Measurements from ENCODE around the gene PTTG1IP.

The PTTG1IP gene

GRCh38 chr21:44907966-44908895 lies 34.7 kb upstream of the PTTG1IP start:
- no peak overlapping the region for H3K4me3 ChIP-seq (ENCODE audit: low read depth, low read length)
- no peak for TF ChIP-seq CTCF (IDR thresholded peaks at IDR 0.05; ENCODE audit: insufficient read depth, low read depth, low read length, missing control alignments)
- no peak for DNase-seq (ENCODE audit: low read depth)

GRCh38 chr21:44907225-44907965 lies 33.9 kb upstream of the PTTG1IP start:
- no peak overlapping the region for H3K4me3 ChIP-seq (ENCODE audit: low read depth, low read length)
- no peak for DNase-seq (ENCODE audit: low read depth)
- TF ChIP-seq CTCF (IDR thresholded peaks at IDR 0.05; ENCODE audit: insufficient read depth, low read depth, low read length, missing control alignments) = no peak

- TF ChIP-seq CTCF (IDR thresholded peaks at IDR 0.05; ENCODE audit: insufficient read depth, low read depth, low read length, missing control alignments) = no peak
- DNase-seq (ENCODE audit: low read depth) = no peak
- H3K4me3 ChIP-seq (ENCODE audit: low read depth, low read length) = no peak overlapping the region
Measured at GRCh38 chr21:44905728-44906090, 32.2 kb upstream of the PTTG1IP start.

GRCh38 chr21:44905016-44905727 lies 31.7 kb upstream of the PTTG1IP start:
- no peak overlapping the region for H3K4me3 ChIP-seq (ENCODE audit: low read depth, low read length)
- DNase-seq (ENCODE audit: low read depth) = no peak
- TF ChIP-seq CTCF (IDR thresholded peaks at IDR 0.05; ENCODE audit: insufficient read depth, low read depth, low read length, missing control alignments) = no peak

- no peak overlapping the region for H3K4me3 ChIP-seq (ENCODE audit: low read depth, low read length)
- DNase-seq (ENCODE audit: low read depth) = no peak
- no peak for TF ChIP-seq CTCF (IDR thresholded peaks at IDR 0.05; ENCODE audit: insufficient read depth, low read depth, low read length, missing control alignments)
Measured at GRCh38 chr21:44904141-44904923, 30.8 kb upstream of the PTTG1IP start.

GRCh38 chr21:44903689-44904088 lies 30.2 kb upstream of the PTTG1IP start:
- no peak overlapping the region for H3K4me3 ChIP-seq (ENCODE audit: low read depth, low read length)
- DNase-seq (ENCODE audit: low read depth) = no peak
- TF ChIP-seq CTCF (IDR thresholded peaks at IDR 0.05; ENCODE audit: insufficient read depth, low read depth, low read length, missing control alignments) = no peak

Measured in GM12865 (cell line).